Measurements from ENCODE around the gene CLEC2A. TPM values are rescaled to one million over a fixed set of nuclear protein-coding genes. Genes with fewer than 3 reads are reported as not detected.

Gene CLEC2A
- total RNA-seq, 4 donors from 2014 or later, result not detected

DNA sequence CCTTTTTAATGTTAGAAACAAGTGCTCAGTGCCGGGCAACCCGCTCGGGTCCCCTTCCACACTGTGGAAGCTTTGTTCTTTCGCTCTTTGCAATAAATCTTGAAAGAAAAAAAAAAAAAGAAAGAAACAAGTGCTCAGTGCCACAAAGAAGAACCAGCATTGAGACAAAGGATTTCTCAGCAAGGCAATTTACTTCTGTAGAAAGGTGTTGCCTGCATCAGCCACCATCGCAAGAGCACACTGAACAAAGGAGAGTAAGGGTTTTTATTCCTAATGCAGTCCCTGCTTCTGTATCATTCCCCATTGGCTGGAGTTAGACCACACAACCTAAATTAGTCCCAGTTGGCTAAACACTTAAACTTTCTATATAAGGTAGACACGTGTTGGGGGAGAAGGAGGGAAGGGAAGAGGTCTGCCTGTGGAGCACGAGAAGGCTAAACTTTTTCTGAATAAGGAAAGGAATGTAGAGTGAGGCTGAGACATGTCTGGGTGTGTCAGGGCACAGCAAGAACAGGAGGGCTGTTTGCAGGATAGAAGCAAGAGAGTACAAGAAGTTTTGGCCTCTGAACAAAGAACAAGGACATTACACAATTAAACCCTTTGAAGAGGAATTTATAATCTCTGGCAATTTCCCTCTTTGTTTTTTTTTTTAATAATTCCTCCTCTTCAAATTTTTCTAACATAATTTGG, 29.5 kb downstream of the CLEC2A start:
- 76 to 88% methylated on average over 7 of the region's 7 CpGs for WGBS, 2 donors

GRCh38 chr12:9900930-9901329, 31.2 kb downstream of the CLEC2A start:
- TF ChIP-seq POLR2A (IDR thresholded peaks at IDR 0.05), result no peak
- no peak for TF ChIP-seq EP300 (IDR thresholded peaks at IDR 0.05)
- TF ChIP-seq CTCF (IDR thresholded peaks at IDR 0.05), result no peak
- WGBS, 2 donors, result 62 to 63% methylated on average over 2 of the region's 2 CpGs
- Histone ChIP-seq H3K9me3 (peaks cover 0 to 11% (median 0%) of the 10 kb centered on the region in 4 donors), H3K27me3 (no peaks in the 10 kb centered on the region), H3K4me3 (no peak overlapping the region), H3K36me3 (no peaks in the 10 kb centered on the region), H3K27ac (no peak overlapping the region), H3K4me1 (no peaks in the 10 kb centered on the region)
- no peak for DNase-seq (ENCODE audit: low spot score in 2 of 2)

More for the DNA sequence above, 29.5 kb downstream of the CLEC2A start:
- Histone ChIP-seq H3K27ac (no peak overlapping the region), H3K4me3 (no peak overlapping the region), H3K27me3 (no peaks in the 10 kb centered on the region), H3K9me3 (peaks cover 0 to 11% (median 0%) of the 10 kb centered on the region in 4 donors), H3K36me3 (no peaks in the 10 kb centered on the region), H3K4me1 (no peaks in the 10 kb centered on the region)
- DNase-seq (ENCODE audit: low spot score in 2 of 2), result no peak
- no peak for TF ChIP-seq EP300 (IDR thresholded peaks at IDR 0.05)
- TF ChIP-seq POLR2A (IDR thresholded peaks at IDR 0.05), result no peak
- TF ChIP-seq CTCF (IDR thresholded peaks at IDR 0.05), result no peak

DNA sequence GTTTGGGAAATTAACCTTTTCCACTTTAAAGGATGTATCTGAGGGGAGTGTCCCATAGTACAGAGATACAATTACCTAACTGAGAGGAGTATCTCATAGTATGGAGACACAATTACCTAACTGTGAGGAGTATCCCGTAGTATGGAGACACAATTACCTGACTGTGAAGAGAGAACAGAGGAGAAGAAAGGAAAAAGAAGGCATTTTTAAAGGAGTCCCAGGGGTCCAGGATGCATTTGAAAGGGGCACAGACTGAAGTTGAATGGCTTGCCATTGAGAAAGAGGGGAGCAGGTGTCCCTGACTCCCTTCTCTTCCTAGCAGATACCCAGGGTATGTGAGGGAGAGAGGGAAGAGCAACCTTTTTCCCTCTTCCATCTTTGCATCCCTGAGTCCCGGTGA, 33.0 kb downstream of the CLEC2A start:
- 88 to 91% methylated on average over 2 of the region's 2 CpGs for WGBS, 2 donors
- H3K4me3 ChIP-seq, result no peak overlapping the region
- no peak for DNase-seq (ENCODE audit: low spot score in 2 of 2)
- no peaks in the 10 kb centered on the region for H3K27me3 ChIP-seq
- TF ChIP-seq CTCF (IDR thresholded peaks at IDR 0.05) (no peak), EP300 (IDR thresholded peaks at IDR 0.05) (no peak), POLR2A (IDR thresholded peaks at IDR 0.05) (no peak)
- H3K9me3 ChIP-seq, result peaks cover 0 to 11% (median 0%) of the 10 kb centered on the region in 4 donors
- no peaks in the 10 kb centered on the region for H3K36me3 ChIP-seq
- no peak overlapping the region for H3K27ac ChIP-seq
- no peaks in the 10 kb centered on the region for H3K4me1 ChIP-seq

GRCh38 chr12:9897535-9897934, 34.6 kb downstream of the CLEC2A start:
- Histone ChIP-seq H3K4me1 (no peaks in the 10 kb centered on the region), H3K36me3 (no peaks in the 10 kb centered on the region), H3K27ac (no peak overlapping the region), H3K4me3 (no peak overlapping the region), H3K27me3 (no peaks in the 10 kb centered on the region), H3K9me3 (peaks cover 0 to 9% (median 0%) of the 10 kb centered on the region in 4 donors)
- TF ChIP-seq CTCF (IDR thresholded peaks at IDR 0.05) (no peak), EP300 (IDR thresholded peaks at IDR 0.05) (no peak), POLR2A (IDR thresholded peaks at IDR 0.05) (no peak)
- DNase-seq (ENCODE audit: low spot score in 2 of 2), result no peak
- 74% methylated on average over 6 of the region's 6 CpGs for WGBS, 2 donors

GRCh38 chr12:9895215-9895971, 36.8 kb downstream of the CLEC2A start:
- no peaks in the 10 kb centered on the region for H3K9me3 ChIP-seq
- H3K27ac ChIP-seq, result no peak overlapping the region
- 77 to 85% methylated on average over 6 of the region's 6 CpGs for WGBS, 2 donors
- no peak overlapping the region for H3K4me3 ChIP-seq
- no peak for DNase-seq (ENCODE audit: low spot score in 2 of 2)
- no peaks in the 10 kb centered on the region for H3K4me1 ChIP-seq
- no peaks in the 10 kb centered on the region for H3K36me3 ChIP-seq
- no peak for TF ChIP-seq EP300 (IDR thresholded peaks at IDR 0.05)
- no peaks in the 10 kb centered on the region for H3K27me3 ChIP-seq

Measured in tibial nerve (tissue), 4 donors.